ENCODE data around the gene DENND11.

The DENND11 gene

DNA sequence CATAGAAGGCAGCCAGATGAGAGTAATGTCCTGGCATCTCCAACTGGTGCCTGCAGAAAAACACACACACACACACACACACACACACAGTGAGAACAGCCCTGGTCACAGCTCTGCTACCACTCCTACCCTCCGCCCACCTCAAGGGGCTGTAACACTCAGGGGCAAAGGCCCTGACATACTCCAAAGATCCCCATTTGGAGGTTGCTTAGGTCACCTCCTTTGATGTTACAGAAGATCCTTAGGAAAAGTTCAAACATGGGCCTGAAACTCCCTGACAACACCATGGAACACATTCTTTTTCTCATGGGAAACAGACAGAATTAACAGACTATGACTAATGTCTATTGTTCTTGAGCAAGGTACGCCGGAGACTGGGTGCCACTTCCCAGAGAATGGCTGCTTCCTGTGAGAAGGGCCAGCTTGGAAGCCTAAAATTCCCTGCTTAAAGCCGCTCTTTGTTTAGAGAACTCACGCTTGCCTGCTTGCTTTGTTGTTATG, 27.7 kb downstream of the DENND11 start:
- DNase-seq (ENCODE audit: low spot score) = no peak

GRCh38 chr7:141673346-141673745, 28.6 kb downstream of the DENND11 start:
- no peak for DNase-seq (ENCODE audit: low spot score)
- no peak overlapping the region for H3K27ac ChIP-seq
- H3K4me3 ChIP-seq = no peak overlapping the region
- TF ChIP-seq CTCF (IDR thresholded peaks at IDR 0.05) = no peak

More for the DNA sequence above, 27.7 kb downstream of the DENND11 start:
- Histone ChIP-seq H3K4me3 (no peak overlapping the region), H3K27ac (peak overlapping the region in 1 of 2 donors; percentile 49)
- TF ChIP-seq CTCF (IDR thresholded peaks at IDR 0.05) = no peak

DNA sequence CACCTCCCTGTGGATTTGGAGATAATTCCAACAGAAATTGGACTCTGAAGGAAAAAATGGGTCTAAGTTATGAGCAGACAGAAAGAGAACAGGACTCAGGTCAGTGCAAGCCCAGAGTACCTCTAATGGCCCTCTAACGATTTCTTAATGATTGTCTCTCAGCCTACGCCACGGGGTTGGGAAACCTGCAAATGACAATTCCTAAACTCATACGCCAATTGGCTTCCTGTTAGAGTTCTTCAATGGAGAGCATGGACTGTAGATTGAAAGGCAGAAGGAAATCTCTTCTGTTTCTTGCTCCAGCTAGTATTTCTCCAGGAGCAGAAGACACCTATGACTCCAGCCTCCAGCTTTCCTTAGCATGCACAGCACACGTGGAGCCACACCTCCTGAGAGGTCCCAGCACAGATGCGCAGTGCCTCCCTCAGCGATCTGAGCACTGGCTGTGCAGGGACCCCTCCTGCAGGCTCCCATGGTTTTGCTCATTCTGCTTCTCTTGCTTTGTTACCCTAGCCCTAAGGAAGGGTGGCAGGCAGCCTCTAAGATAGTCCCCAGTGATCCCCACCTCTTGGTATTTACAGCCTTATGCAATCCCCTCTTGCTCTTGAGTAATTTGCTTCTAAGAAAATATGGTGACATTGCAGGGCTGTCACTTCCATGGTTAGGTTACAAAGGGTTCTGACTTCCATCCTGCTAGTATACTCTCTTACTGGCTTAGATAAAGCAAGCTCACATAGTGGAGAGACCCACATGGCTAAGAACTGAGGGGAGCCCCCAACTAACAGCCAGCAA, 30.1 kb downstream of the DENND11 start:
- TF ChIP-seq CTCF (IDR thresholded peaks at IDR 0.05) = no peak
- no peak for DNase-seq (ENCODE audit: low spot score)
- no peak overlapping the region for H3K4me3 ChIP-seq
- no peak overlapping the region for H3K27ac ChIP-seq

GRCh38 chr7:141668853-141669252, 33.1 kb downstream of the DENND11 start:
- H3K27ac ChIP-seq = no peak overlapping the region
- TF ChIP-seq CTCF (IDR thresholded peaks at IDR 0.05) = no peak
- H3K4me3 ChIP-seq = no peak overlapping the region
- no peak for DNase-seq (ENCODE audit: low spot score)

- Histone ChIP-seq H3K27ac (no peak overlapping the region), H3K4me3 (no peak overlapping the region)
- no peak for DNase-seq (ENCODE audit: low spot score)
- no peak for TF ChIP-seq CTCF (IDR thresholded peaks at IDR 0.05)
Measured at GRCh38 chr7:141666071-141666470, 35.9 kb downstream of the DENND11 start.

DNA sequence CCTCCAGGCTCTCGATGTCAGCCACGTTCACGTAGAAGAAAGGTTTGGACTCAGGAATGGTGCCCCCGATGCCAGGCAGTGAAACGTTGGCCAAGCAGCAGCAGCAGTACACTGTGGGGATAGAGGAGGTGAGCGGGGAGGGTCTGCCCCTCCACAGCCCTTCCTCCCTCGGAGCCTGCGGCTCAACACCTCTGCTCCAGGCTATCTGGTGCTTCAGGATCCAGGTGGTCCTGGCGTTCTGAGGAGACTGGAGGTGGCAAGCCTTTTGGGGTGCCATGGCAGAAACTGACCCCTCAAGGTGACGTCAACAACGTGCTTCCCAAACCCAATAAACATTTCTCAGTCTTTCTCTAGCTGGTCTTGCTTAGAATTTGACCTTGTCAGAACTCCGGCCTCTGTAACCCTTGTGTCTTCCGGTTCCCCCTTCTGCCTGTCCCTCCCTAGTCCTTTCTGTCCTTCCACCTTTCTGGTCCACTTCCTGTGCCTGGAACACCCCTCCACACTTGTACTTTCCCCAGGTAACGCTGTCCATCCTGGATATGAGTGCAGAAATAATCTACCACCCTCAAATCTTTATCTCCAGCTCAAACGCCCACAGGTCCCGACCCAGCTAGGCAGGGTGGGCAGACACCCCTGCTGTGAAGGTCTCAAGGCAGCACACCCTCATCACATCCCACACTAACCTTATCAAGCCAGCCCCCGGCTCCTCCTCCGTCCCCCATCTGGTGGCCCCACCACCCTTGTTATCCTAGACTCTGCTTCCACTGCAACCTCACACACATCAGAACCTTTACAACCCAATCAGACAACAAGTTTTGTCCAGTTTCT, 36.5 kb downstream of the DENND11 start:
- Histone ChIP-seq H3K4me3 (no peak overlapping the region), H3K27ac (no peak overlapping the region)
- no peak for DNase-seq (ENCODE audit: low spot score)
- no peak for TF ChIP-seq CTCF (IDR thresholded peaks at IDR 0.05)

Measured in coronary artery (tissue), 2 donors.